NB4 (cell line): Measurements from ENCODE around the gene EVI5.
A peak's percentile ranks its signal among the peaks of the same experiment; 100 is the strongest.
"Not testable (repeated sequence)": the region's sequence is repeated elsewhere in the genome, so short reads cannot be mapped to it uniquely, and the experiment has no call there.

ENCODE experiments used
- DNase-seq: peaks from one replicate; pipeline ENCODE4 v3.0.0; 2010; ENCODE audit warnings: low read depth
- H3K4me3 ChIP-seq: one replicate; pipeline ENCODE4 v1.5.1; 2011; ENCODE audit warnings: mild to moderate bottlenecking, low read depth, low read length, moderate library complexity
- CTCF ChIP-seq: IDR thresholded peaks from one replicate; pipeline ENCODE4 v1.5.1; 2012; ENCODE audit warnings: low read depth, low read length
- MAX ChIP-seq: IDR thresholded peaks from 2 replicates; pipeline ENCODE4 v1.6.1; 2011; ENCODE audit warnings: low read depth, low read length
- MYC ChIP-seq: IDR thresholded peaks from 2 replicates; pipeline ENCODE4 v1.6.1; 2011; ENCODE audit warnings: low read depth, low read length
- POLR2A ChIP-seq: IDR thresholded peaks from 2 replicates; pipeline ENCODE4 v1.6.1; 2011; ENCODE audit warnings: mild to moderate bottlenecking; ENCODE audit not compliant: insufficient read length; ENCODE audit errors: extremely low read depth

The EVI5 gene

GRCh38 chr1:92655197-92655801 lies 129.6 kb downstream of the EVI5 start:
- H3K4me3 ChIP-seq = no peak overlapping the region
- no peak for DNase-seq
- TF ChIP-seq CTCF (no peak), MAX (no peak), POLR2A (no peak), MYC (no peak)

- DNase-seq = no peak
- TF ChIP-seq CTCF (no peak), MYC (no peak), MAX (no peak), POLR2A (no peak)
- H3K4me3 ChIP-seq = no peak overlapping the region
Measured at GRCh38 chr1:92653605-92654381, 131.1 kb downstream of the EVI5 start.

- H3K4me3 ChIP-seq, DNase-seq: not testable (repeated sequence)
Measured at GRCh38 chr1:92640686-92641085, 144.2 kb downstream of the EVI5 start.

GRCh38 chr1:92638498-92638897 lies 146.4 kb downstream of the EVI5 start:
- TF ChIP-seq MYC (no peak), CTCF (no peak), MAX (no peak), POLR2A (no peak)
- no peak for DNase-seq
- no peak overlapping the region for H3K4me3 ChIP-seq

GRCh38 chr1:92635203-92635602 lies 149.7 kb downstream of the EVI5 start:
- not testable (repeated sequence) for H3K4me3 ChIP-seq, DNase-seq

- no peak for TF ChIP-seq POLR2A
- no peak for TF ChIP-seq MAX
- no peak for TF ChIP-seq CTCF
- TF ChIP-seq MYC = no peak
- no peak overlapping the region for H3K4me3 ChIP-seq
- peak; percentile 56 for DNase-seq
Measured at GRCh38 chr1:92623187-92623778, 161.6 kb downstream of the EVI5 start.
